ENCODE results near the gene S100A8. TPM values are rescaled to one million over a fixed set of nuclear protein-coding genes. Genes with fewer than 3 reads are reported as not detected.

The S100A8 gene
- total RNA-seq, 4 donors from 2014 or later, result 13.1 to 745 (median 110) TPM

DNA sequence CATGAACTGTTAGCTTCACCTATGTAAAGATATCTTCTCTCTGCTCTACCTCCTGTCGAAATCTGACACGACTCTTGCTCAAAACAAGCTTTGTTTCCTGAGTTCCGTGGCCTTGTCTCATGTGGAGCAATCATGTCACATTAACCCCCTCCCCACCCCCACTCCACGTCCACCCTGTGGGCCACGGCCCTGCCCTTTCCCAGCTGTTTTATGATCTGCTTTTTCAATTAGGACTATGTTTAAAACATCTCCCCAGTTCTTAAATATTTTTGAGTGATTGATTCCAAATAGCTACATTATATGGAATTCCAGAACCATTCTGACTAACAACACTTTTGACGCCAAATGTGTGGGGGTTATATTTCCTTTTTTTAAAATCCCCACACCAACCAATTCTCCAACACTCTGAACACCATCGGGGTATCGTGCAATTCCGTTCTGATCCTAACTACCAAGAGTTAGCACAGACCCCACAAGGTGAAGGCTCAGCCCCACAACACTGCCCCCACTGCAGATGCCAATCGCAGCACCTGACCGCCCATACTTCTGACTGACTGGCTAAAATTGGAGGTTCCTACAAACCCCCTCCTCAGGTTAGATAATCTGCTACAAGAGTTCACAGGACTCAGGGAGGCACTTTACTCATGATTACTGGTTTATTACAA is 12.7 kb upstream of the S100A8 start:
- TF ChIP-seq POLR2A (IDR thresholded peaks at IDR 0.05), result no peak
- no peak for TF ChIP-seq EP300 (IDR thresholded peaks at IDR 0.05)
- no peak for TF ChIP-seq POLR2AphosphoS5 (IDR thresholded peaks at IDR 0.05)
- TF ChIP-seq, protein P1, sequence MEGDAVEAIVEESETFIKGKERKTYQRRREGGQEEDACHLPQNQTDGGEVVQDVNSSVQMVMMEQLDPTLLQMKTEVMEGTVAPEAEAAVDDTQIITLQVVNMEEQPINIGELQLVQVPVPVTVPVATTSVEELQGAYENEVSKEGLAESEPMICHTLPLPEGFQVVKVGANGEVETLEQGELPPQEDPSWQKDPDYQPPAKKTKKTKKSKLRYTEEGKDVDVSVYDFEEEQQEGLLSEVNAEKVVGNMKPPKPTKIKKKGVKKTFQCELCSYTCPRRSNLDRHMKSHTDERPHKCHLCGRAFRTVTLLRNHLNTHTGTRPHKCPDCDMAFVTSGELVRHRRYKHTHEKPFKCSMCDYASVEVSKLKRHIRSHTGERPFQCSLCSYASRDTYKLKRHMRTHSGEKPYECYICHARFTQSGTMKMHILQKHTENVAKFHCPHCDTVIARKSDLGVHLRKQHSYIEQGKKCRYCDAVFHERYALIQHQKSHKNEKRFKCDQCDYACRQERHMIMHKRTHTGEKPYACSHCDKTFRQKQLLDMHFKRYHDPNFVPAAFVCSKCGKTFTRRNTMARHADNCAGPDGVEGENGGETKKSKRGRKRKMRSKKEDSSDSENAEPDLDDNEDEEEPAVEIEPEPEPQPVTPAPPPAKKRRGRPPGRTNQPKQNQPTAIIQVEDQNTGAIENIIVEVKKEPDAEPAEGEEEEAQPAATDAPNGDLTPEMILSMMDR (IDR thresholded peaks at IDR 0.05), result no peak
- no peak for ATAC-seq
- H3K27me3 ChIP-seq, result peaks cover 51% of the 10 kb centered on the region
- H3K36me3 ChIP-seq, result no peaks in the 10 kb centered on the region
- WGBS, 2 donors (ENCODE audit: low coverage in 1 of 2), result 79 to 84% methylated on average over 7 to 11 of the region's 11 CpGs
- no peak overlapping the region for H3K27ac ChIP-seq
- no peak overlapping the region for H3K4me3 ChIP-seq
- no peaks in the 10 kb centered on the region for H3K9me3 ChIP-seq
- no peaks in the 10 kb centered on the region for H3K4me1 ChIP-seq

DNA sequence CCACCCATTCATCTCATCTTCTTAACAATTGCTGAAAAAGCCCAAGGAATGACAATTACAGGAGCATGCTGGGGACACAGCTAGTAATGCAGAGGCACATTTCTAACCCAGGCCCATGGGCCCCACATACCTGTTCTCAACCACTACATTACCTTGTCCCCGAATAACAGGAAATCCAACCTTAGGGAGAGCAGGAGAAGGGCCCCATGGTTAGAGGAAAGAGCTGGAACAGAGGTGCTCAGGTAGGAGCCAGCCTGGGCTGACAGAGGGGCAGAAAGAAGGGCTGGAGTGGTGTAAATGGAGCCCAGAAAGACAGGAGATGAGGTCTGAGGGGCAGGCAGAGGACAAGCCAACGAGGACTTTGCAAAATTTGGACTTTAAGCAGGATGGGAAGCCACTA is 11.4 kb upstream of the S100A8 start:
- Histone ChIP-seq H3K27me3 (peaks cover 59% of the 10 kb centered on the region), H3K27ac (no peak overlapping the region), H3K4me3 (no peak overlapping the region), H3K36me3 (no peaks in the 10 kb centered on the region), H3K9me3 (no peaks in the 10 kb centered on the region), H3K4me1 (no peaks in the 10 kb centered on the region)
- 34 to 57% methylated on average over 1 to 2 of the region's 2 CpGs for WGBS, 2 donors (ENCODE audit: low coverage in 1 of 2)
- ATAC-seq, result no peak
- TF ChIP-seq EP300 (IDR thresholded peaks at IDR 0.05), result no peak
- TF ChIP-seq, protein P1 (IDR thresholded peaks at IDR 0.05), result no peak
- TF ChIP-seq POLR2A (IDR thresholded peaks at IDR 0.05), result no peak
- TF ChIP-seq POLR2AphosphoS5 (IDR thresholded peaks at IDR 0.05), result no peak

DNA sequence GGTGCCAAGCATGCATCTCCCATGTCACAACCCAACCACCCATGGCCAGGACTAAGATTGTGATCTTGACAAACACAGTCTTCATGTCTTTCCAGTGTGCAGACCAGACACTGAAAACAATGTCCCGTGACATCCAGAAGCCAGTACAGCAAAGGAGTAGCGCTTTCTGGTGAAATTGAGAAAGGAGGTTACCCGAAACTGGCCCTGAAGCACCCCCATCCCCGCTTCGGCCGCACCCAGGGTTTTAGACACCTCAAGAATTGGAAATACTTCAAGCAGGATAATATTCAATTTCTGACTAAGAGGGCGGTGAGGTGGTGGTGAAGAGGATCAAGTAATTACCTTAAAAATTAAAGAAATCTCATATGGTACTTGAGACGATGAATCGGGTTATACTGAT is 10.6 kb upstream of the S100A8 start:
- no peak for ATAC-seq
- Histone ChIP-seq H3K4me3 (no peak overlapping the region), H3K9me3 (no peaks in the 10 kb centered on the region), H3K4me1 (no peaks in the 10 kb centered on the region), H3K36me3 (no peaks in the 10 kb centered on the region), H3K27me3 (peaks cover 53% of the 10 kb centered on the region), H3K27ac (no peak overlapping the region)
- 82 to 83% methylated on average over 8 to 9 of the region's 9 CpGs for WGBS, 2 donors (ENCODE audit: low coverage in 1 of 2)
- TF ChIP-seq POLR2AphosphoS5 (IDR thresholded peaks at IDR 0.05) (no peak), EP300 (IDR thresholded peaks at IDR 0.05) (no peak), POLR2A (IDR thresholded peaks at IDR 0.05) (no peak)
- TF ChIP-seq, protein P1 (IDR thresholded peaks at IDR 0.05), result no peak

DNA sequence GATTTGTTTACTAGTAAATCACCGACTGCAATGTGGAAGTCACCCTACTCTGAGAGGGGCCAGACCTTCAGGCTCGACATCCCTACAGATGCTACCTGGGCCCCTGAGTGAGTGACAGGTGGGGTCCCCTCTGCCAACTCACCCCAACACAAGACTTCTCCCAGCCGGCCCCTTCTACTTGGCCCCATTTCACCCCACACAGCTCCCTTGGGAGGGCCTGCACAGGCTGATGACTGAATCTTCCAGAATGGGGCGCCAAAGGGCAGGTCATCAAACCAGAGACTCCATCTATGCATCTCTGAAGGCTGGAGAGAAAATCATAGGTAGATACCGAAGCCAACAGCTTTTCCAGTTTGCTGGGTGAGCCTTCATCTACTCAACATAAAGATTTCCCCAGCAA is 9.4 kb upstream of the S100A8 start:
- H3K36me3 ChIP-seq, result no peaks in the 10 kb centered on the region
- WGBS, 2 donors (ENCODE audit: low coverage in 1 of 2), result 52 to 70% methylated on average over 4 of the region's 5 CpGs
- peaks cover 45% of the 10 kb centered on the region for H3K27me3 ChIP-seq
- H3K4me1 ChIP-seq, result no peaks in the 10 kb centered on the region
- no peak overlapping the region for H3K27ac ChIP-seq
- H3K4me3 ChIP-seq, result no peak overlapping the region
- ATAC-seq, result no peak
- H3K9me3 ChIP-seq, result no peaks in the 10 kb centered on the region
- TF ChIP-seq, protein P1 (IDR thresholded peaks at IDR 0.05), result no peak
- no peak for TF ChIP-seq POLR2A (IDR thresholded peaks at IDR 0.05)
- TF ChIP-seq EP300 (IDR thresholded peaks at IDR 0.05), result no peak
- TF ChIP-seq POLR2AphosphoS5 (IDR thresholded peaks at IDR 0.05), result no peak

DNA sequence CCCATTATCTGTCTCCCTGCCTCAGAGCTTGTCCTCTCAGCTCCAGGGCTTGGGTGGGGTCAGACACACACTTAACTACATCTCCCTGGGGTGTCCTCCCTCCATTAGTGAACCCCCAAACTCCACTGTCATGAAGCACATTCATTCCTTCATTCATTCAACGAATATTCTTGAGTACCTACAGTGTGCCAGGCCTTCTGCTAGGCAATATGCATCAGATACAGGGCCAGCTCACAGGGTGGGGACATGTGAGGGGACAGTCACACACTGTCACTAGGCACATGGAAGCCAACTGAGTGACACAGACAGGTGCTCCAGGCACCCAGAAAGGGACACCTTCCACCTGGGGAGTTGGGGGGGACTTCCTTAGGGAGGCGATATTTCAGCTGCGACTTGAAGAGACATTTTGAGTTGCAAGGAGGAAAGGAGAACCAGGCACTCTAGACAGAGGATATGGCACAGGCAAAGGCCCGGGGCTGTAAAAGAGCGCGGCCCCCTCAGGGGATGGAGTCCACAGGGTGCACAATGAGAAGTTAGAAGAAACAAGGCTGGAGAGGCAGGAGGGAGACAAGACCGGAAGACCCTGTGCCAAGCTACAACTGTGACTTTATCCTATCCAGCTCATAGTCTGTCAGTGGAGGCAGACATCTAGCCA is 8.7 kb upstream of the S100A8 start:
- Histone ChIP-seq H3K27ac (no peak overlapping the region), H3K4me1 (no peaks in the 10 kb centered on the region), H3K4me3 (no peak overlapping the region), H3K36me3 (no peaks in the 10 kb centered on the region), H3K9me3 (no peaks in the 10 kb centered on the region), H3K27me3 (peaks cover 41% of the 10 kb centered on the region)
- 80 to 86% methylated on average over 1 to 5 of the region's 7 CpGs for WGBS, 2 donors (ENCODE audit: low coverage in 1 of 2)
- no peak for TF ChIP-seq EP300 (IDR thresholded peaks at IDR 0.05)
- no peak for TF ChIP-seq POLR2AphosphoS5 (IDR thresholded peaks at IDR 0.05)
- TF ChIP-seq, protein P1 (IDR thresholded peaks at IDR 0.05), result no peak
- TF ChIP-seq POLR2A (IDR thresholded peaks at IDR 0.05), result no peak
- no peak for ATAC-seq

All from gastroesophageal sphincter (tissue), 4 donors.